Hepatocyte (in vitro differentiated cells): ENCODE results near the gene G2E3.

Experiments
- EZH2 ChIP-seq: fragments of 200-600 bp; sonication (generic); IDR thresholded peaks from 2 replicates; pipeline ENCODE4 v1.6.1; 2016; ENCODE audit warnings: antibody characterized with exemption, mild to moderate bottlenecking, borderline replicate concordance
- EZH2phosphoT487 ChIP-seq: fragments of 200-600 bp; sonication (generic); IDR thresholded peaks from one replicate; pipeline ENCODE4 v1.6.1; 2018; ENCODE audit warnings: antibody characterized with exemption, mild to moderate bottlenecking, low read depth, moderate library complexity; ENCODE audit not compliant: unreplicated experiment, severe bottlenecking

DNA sequence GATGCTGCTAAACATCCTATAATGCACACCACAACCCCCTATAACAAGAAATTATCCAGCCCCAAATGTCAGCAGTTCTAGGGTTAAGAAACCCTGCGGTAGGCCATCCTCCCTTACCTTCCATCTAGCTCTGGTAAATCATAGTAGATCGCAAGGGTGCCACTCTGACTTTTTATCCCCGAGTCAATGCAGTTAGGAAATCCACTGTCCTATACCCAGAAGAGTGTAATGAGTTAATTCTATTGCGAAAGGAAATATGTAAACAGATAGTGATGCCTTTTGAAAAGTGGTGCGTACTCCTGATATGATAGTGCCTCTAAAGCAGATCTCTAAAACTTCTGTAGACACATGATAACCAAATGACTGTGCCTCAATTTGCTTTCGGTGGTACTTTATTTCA, 93.0 kb downstream of the G2E3 start:
- TF ChIP-seq EZH2, result no peak
- TF ChIP-seq EZH2phosphoT487, result no peak
